ENCODE data around the gene HOXD10.

DNA sequence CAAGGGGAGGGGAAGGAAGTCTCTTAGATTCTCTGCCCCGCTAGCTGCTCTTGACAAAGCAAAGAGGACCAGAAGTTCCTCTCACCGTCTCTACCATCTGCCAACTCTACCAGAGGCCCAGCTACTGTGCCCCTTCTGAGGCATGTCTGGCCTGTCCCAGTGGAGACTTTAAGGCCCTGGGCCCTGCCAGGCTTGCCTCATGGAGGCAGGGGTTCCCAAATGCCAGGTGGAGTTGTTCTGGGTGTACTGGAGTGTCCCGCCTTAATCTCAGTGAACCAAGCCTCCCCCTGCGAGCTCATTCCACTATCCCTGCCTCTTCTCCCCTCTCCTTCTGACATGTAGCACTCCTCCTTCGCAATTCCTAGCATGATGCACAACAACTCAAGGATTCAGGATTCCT is 14.7 kb upstream of the HOXD10 start:
- TF ChIP-seq CTCF (IDR thresholded peaks at IDR 0.05) = no peak
- no peak for TF ChIP-seq POLR2A (IDR thresholded peaks at IDR 0.05)

All from gastroesophageal sphincter (tissue), 3 donors.